Activated CD8-positive, alpha-beta memory T cell treated with anti-CD3 and anti-CD28 coated beads for 48 hours (primary cell): Measurements from ENCODE around the gene RAPGEF3.

Experiments
- DNase-seq, 3 experiments: peaks; one replicate each; pipeline ENCODE4 v3.0.0-alpha.2; 2020; ENCODE audit warnings: low read depth in 2 of 3, low spot score in 2 of 3

Gene RAPGEF3

DNA sequence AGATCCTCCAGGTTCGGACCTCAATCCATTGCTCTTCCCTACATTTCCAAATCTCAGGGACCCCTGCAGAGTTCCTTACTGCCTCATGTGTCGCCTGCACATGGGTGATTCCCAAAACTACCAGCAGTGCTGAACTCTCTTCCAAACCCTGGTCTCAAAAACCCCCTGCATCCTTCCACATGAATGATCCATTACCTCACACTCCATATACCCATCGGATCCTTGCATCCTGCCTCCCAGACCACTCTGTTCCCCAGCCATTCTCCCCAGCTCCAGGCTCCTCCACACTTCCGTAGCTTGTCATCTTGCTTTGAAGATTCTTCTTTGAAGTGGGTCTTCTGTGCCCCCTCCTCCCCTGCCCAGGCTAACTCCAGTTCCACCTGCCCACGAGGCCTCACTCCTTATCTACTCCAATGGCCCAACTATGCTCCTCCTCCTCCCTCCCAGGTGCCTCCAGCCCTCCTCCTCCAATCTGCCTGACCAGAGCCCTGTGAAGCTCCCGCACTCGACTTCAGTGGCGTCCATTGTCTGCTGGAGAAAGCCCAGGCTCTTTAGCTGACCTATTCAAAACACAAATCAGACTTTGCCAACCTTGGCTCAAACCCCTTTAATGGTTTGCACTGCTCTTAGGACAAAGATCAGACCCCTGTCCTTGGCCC, 13.8 kb downstream of the RAPGEF3 start:
- DNase-seq: no peak

DNA sequence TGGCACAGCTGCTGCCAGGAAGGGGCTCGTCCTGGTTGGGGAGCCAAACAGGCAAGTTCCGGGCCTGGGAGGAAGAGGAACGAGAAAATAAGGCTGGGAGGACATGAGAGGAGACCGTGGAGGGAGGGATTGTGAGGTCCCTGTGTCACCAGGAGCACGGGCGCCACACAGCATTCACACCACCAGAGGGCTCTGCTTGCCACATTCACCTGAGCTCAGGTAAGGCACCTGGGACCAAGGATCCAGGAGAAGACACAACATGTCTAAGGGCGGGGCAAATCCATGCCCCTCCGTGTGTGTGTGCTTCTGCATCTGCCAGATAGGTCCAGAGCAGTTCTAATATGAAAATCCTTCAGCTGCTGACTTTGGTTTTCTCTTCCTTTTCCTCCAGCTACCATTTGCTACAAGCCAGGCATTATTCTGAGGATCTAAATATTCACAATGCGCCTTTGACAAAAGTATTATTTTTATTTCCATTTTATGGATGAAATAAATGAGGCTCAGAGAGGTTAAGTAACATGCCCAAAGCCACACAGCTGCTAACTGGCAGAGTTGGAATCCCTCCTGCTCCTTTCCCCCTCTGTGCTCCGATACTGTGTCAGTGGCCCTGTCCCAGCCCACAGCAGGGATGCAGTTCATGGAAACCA, 14.6 kb downstream of the RAPGEF3 start:
- DNase-seq: no peak

DNA sequence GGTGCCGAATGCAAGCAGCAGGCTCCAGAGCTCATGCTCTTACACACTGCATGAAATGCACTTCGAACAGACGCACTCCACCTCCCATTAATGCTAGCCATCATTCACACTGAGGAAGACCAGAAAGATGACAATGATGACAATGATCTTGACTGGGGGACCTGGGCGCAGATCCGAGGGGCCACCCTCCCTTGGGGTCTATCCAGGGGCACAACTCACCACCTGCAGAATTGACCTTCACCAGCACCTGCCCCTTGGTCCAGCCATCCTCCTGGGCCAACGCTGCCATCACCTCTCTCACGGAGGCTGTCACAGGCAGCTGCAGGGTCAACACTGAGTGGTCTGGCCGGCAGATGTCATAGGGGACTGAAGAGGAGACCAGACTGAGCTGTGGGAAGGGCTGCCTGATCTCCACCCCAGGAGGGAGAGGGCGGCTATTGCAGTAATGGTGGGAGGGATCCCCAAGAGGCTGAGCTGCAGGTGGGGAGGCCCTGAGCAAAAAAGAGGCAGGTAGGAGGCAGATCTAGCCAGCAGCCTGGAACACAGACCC, 15.3 kb downstream of the RAPGEF3 start:
- no peak for DNase-seq

DNA sequence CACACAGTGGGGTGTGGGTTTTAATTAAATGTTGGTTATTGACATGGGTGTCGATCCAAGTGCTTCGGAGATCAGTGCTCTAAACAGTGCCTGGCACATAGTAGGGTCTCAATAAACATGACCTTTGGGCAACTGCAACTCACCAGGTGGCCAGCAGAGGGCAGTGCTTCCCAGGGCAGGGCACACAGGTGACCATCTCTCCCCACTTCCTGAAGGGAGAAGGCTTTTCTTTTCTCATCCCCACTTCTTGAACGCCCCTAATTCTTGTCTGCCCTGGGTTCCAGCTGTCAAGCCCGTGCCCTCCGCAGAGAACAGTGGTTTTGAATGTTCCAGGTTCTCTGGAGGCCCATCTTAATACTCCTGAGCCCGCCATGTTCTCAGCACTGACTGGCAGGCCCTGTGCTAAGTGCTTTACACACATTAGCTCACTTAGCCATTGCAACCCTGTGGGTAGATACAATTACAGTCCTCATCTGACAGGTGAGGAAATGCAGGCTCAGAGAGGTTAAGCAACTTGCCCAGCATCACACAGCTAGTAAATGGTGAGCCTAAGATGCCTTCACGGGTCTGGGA, 16.3 kb downstream of the RAPGEF3 start:
- peak; percentile 36 to 80 (median 72) for DNase-seq

DNA sequence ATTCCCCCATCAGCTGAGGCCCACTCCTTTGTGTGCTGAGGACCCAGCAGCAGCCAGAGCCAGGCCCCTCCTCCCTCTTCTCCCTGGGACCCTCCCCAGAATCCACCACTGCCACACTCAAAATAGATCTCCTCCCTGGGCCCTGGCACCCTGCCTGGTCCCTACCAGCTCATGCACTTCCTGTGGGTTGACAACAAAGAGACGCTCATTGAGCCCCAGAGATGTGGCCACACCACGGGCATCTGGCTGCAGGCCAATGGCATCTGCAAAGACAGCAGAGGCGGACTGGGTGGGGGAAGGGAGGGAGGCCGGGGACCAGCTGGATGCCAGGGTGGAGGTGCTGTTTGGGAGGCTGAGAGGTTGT, 17.4 kb downstream of the RAPGEF3 start:
- no peak for DNase-seq

DNA sequence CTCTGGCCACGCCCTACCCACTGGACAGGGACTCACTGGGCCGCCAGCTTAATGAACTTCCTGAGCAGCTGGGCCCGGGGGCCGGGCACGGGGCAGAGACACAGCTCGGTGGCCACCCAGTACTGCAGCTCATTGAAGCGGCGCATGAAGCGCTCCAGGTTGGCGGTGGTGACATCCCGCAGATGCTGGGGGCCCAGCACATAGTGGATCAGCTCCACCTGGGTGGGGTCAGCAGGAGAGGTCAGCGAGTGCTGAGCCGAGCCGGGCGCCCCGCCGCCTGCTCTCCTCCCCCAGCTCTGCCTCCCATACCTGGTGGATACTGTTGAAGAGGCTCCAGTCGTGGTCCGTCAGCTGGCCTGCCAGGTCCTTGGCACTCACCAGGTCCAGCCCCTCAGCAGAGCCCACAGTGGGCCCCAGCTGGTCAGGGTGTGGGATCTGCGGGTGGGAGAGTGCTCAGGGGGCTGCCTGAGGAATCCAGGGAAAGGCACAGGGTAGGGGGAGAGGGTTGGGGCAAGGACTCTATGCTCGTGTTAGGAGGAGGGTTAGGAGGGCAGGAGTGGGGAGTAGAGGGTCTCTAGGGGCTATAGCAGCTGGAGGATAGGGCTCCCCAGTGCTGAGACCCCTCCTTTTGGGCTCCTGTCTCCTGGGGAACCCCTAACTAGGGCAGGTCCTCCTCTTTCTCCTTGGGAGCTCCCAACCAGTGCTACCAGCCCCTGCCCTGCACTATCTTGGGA, 17.9 kb downstream of the RAPGEF3 start:
- DNase-seq: no peak

DNA sequence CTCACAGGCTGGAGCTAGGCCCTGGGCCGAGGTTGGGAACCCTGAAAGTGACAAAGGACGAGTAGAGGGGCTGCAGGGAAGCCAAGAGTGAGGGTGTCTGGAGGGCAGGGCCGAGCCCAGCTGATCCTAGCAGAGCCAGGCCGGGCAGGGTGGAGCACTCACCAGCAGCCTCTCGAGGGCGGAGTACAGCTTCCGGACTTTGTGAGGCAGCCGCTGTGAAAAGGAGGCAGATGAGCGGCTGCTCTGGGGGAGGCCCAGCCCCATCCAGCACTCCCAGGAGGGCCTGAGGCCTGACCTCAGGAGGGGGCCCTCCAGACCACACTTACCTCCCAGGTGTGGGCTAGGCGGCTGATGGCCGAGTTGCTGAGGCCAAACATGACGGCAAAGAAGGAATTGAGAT, 18.7 kb downstream of the RAPGEF3 start:
- DNase-seq: no peak

DNA sequence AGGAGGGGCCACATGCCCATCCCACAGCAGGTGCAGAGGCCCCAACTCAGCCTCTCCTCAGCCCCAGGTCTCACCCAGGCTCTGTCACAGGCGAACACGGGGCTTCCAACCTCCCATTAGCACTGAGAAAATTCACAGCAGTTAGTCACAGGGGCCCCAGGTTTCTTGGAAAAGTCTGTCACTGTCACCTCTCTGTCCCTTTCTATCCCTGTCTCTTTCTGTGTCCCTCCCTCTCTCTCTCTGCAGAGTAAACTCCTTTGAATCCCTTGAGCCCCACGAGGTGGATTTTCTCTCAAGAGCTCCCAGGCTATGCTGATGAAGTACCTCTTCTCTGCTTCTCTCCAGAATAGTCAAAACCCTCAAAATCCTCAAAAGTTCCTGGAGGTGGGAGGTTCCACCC, 19.4 kb downstream of the RAPGEF3 start:
- no peak for DNase-seq

DNA sequence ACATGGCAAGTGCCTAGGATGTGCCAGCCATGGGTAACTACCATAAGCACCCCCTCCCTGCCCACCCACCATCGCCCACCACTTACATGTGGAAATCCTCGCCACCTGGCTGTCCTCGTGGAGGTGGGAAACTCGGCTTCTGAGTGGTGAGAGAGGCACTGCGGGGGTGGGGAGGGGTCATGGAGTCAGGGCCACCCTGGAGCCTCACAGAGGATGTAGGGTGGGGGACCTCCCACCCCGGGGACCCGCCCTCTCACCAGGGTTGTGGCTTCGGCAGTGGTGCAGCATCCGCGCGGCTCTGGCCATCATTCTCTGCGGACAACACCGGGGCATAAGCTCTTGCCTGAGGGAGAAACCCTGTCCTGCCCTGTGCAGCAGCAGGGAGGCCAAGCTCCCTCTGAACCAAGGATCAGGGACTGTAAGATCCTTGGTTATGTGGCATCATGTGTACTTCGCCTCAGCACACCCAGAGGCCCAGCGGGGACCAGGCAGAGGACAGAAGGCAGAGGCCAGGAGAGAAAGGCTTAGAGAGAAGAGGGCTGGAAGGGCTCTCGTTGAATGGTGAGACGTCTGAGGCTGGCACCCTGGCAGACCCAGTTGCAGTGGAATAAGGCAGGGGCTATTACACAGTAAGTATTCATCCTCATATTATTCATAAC, 20.6 kb downstream of the RAPGEF3 start:
- no peak for DNase-seq

DNA sequence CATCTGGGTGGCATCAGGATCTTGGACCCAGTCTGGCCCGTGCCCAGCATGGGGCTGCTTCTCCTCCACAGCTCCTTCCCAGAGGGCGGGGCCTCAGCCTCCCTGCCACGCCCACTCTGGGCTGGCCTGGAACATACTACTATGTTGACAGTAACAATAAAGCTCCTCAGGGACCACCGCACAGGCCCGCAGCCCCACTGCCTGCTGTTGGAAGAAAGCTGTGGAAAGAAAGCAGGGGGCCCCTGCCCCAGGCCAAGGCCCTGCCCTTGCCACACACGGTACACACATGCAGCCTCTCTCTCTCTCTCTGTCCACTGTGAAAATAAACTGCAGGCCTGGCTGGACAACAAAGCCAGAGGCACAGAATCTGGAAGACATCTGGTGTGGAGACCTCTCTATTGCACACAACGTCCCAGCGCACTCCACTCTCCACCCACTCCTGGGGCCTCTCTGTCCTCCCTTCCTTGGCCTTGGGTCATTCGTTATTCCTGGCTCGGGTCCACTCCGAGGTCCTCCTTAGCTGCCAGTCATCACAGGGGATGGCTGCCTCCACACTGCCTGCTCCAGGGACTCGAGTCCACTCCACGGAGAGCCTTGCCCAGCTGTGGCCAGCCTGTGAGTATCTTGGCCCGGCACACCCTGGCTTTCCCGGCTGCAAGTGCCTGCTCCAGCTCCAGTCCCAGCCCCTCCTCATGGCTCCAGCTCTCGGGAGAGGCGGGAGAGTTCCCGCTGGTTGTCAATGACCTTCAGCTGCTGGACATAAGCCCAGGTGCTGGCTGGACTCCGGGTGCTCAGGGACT, 21.6 kb downstream of the RAPGEF3 start:
- DNase-seq: no peak

DNA sequence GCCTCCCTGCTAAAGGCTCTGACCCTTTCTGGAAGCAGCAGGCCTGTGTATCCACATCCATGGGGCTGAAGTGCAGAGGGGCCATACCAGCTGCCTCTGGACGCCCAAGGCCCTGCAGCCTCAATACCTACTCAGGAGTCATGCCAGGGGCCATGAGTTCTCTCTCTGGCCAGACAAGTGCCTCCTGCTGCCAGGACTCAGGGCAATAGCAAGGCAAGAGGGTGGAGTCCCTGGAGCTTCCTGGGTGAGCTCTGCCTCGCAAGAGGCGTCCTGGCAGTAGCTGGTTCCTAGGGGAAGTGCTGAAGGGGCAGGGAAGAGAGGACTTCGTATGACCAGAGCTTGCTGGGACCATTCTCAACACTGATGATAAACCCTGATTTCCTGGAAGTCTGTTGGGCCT, 22.5 kb downstream of the RAPGEF3 start:
- DNase-seq: no peak

DNA sequence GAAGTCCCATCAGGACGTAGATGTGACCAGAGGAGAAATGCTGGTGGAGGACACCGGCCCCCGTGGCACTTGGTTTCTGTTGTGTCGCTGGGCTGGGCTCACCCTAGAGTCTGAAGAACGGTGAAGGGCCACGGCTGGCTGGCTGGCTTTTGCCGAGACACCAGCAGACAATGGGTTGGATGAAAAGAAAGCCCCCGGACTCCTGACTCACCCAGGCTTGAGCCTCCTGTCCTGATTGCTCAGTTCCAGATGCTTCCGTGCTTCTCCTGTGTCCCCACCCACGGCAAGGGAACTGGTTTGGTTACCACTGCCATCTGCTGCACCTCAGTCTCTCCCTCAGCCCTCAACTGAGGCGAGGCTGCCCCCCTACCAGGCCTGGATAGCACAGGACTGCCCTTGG, 23.0 kb downstream of the RAPGEF3 start:
- no peak for DNase-seq

DNA sequence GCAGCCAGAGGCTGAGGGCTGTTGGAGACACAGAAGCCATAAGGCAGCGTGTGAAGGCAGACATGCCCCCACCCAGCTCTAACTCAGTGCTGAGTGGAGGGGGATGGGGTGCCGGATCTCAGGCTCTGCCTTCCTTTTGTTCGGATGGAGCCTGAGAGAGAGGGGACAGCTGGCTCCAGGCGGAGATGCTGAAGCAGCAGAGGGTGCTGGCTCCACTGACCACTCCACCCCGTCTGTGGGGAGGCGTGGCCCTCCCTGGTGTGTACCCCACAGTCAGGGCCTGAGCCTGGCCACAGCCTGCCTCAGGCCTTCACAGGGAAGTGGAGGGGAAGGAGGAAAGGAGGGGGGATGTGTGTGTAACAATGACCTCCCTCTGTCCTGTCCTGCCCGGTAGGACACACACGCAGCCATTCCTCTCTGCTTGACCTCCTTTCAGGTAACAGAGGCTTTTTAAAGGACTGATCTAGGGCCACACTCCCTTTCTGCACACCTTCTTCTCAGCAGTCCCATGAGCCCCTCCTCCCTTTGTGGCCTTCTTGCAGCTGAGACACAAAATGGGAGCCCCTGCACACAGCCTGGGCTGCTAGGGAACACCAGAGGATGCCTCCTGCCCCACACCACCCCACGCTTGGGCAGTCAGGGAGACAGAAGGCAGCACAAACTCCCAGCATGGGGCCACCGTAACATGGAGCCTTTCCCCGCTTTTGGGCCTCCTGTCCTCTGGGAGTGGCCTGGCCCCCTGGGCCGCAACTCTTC, 23.8 kb downstream of the RAPGEF3 start:
- no peak for DNase-seq

DNA sequence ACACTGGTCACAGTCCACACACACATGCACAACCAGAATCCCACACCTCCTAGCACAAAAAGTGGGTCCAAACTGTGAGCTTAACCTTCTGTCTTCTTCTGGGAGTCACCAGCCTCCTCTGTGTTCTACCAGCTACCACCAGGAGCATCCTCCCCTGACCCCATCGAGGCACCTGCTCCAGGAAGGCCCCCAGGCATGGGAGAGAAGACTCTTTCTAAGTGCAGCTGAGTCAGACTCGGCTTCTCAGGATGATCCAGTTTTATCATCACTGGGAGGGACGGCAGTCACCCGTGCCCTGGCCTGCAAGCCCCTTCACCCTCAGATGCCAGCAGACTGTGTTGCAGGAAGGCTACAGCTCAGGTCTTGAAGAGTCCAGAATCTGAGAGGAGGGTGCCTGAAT, 25.5 kb downstream of the RAPGEF3 start:
- no peak for DNase-seq

DNA sequence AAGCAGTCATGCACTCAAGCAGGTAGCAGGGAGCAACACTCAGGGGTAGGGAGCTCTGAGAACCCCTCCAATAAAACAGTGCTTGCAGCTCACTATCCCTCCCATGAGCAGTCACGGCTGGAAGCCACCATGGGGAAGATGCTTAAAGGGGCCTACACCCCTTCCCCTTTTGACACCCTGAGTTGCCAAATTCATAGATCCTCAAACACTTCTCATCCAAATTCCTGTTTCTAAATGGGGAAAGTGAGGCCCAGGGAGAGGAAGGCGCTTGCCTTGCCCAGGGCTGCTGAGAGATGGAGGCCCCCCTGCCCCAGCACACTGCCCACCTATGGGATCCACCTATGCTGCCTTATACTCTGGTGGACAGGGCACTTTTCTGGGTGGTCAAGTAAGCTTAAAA, 26.2 kb downstream of the RAPGEF3 start:
- DNase-seq: no peak

DNA sequence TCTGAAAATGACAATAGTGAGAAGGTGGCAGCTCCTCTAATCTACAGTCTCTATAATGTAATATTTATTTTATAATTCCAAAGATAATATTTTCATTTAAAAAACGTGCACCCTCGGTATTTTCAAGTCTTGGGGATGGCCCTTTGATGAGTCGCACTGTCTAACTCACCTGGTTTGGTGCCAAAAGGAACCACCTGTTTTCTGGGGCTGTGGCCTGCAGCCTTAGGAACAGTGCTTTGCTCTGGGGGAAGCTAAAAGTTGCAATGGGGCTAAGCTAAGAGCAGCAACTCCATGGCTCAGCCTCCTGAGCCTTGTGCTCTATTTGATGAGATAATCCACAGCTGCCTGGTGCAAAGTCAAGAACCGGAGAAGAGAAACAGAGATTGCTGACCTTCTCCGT, 27.0 kb downstream of the RAPGEF3 start:
- no peak for DNase-seq

DNA sequence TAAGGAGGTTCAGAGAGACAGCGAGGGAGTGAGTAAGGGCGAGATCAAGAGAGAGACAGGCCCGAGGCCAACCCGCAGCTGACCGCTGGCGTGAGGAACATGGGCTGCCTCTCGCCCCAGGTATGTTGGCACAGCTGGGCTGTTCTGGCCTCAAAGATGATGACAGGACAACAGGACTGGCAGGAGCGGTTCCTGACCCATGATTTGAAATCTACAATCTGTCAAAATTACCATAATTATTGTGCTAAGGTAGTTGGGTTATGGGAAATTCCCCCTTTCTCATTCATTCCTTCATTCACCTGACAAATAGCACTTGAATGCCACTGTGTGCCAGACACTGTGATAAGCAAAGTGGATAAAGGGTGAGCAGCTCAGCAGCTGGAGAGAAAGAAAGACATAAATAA, 28.3 kb downstream of the RAPGEF3 start:
- DNase-seq: no peak

DNA sequence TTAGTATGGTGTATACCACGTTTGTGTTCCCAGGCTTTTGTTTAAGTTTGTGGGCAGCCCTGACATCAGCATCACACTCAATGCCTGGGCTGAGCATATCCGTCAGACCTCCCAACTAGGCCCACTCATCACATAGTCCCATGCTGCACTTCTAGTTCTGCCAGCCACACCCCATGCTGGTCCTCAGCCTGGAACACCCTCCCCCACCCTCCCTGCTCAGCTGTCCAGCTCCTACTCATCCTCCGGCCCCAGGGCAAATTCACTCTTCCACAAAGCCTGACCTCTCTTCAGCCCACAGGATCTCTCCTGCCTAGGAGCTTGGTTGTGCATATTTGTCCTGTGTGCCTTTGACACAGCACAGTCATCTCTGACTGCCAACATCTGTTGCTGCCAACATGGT, 29.4 kb downstream of the RAPGEF3 start:
- no peak for DNase-seq

DNA sequence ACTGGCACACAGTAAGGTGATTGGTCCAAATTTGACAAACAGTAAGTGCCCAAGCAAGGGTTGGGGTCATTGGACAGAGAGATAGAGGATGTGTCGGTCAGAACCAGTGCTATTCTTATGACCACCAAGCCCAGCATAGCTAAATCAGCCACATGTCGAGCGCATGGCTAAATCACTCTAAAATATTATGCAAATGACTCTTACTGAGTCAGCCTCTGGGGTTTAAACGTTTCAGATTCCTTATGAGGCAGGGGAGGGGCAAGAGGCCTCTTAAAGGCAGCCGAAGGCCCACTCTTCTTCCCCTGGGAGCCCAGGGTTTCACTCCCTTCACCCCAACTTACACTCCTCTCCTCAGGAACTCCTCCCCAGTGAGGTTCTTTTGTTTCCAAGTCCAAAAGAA, 32.8 kb downstream of the RAPGEF3 start:
- DNase-seq: no peak
